Ishikawa (cell line): ENCODE data around the gene ADK.

Source experiments
- CEBPB ChIP-seq: IDR thresholded peaks from 2 replicates; pipeline ENCODE4 v1.6.1; 2012
- CREB1 ChIP-seq: IDR thresholded peaks from 2 replicates; pipeline ENCODE4 v1.6.1; 2012; ENCODE audit warnings: low read depth
- EGR1 ChIP-seq: IDR thresholded peaks from 2 replicates; pipeline ENCODE4 v1.6.1; 2012
- EP300 ChIP-seq: IDR thresholded peaks from 2 replicates; pipeline ENCODE4 v1.6.1; 2012; ENCODE audit warnings: borderline replicate concordance
- FOXM1 ChIP-seq: IDR thresholded peaks from 2 replicates; pipeline ENCODE4 v1.6.1; 2012; ENCODE audit warnings: low read depth, borderline replicate concordance
- MAX ChIP-seq: IDR thresholded peaks from 2 replicates; pipeline ENCODE4 v1.6.1; 2012
- NFIC ChIP-seq: IDR thresholded peaks from 2 replicates; pipeline ENCODE4 v1.6.1; 2012
- RAD21 ChIP-seq: IDR thresholded peaks from 2 replicates; pipeline ENCODE4 v1.6.1; 2012; ENCODE audit warnings: low read depth
- REST ChIP-seq: IDR thresholded peaks from 2 replicates; pipeline ENCODE4 v1.6.1; 2012; ENCODE audit warnings: low read depth, mild to moderate bottlenecking
- TAF1 ChIP-seq: IDR thresholded peaks from 2 replicates; pipeline ENCODE4 v1.6.1; 2012; ENCODE audit warnings: low read depth, mild to moderate bottlenecking
- TCF12 ChIP-seq: IDR thresholded peaks from 2 replicates; pipeline ENCODE4 v1.6.1; 2012; ENCODE audit warnings: low read depth
- TEAD4 ChIP-seq: IDR thresholded peaks from 2 replicates; pipeline ENCODE4 v1.6.1; 2012
- USF1 ChIP-seq: IDR thresholded peaks from 2 replicates; pipeline ENCODE4 v1.6.1; 2012
- YY1 ChIP-seq: IDR thresholded peaks from 2 replicates; pipeline ENCODE4 v1.6.1; 2012; ENCODE audit warnings: low read depth
- ZBTB7A ChIP-seq: IDR thresholded peaks from 2 replicates; pipeline ENCODE4 v1.6.1; 2012; ENCODE audit warnings: low read depth

The ADK gene

GRCh38 chr10:74118804-74119203, 32.2 kb upstream of the ADK start:
- no peak for TF ChIP-seq EGR1

- no peak for TF ChIP-seq CEBPB
- no peak for TF ChIP-seq ZBTB7A
- no peak for TF ChIP-seq EGR1
- no peak for TF ChIP-seq NFIC
Observed at GRCh38 chr10:74120911-74121310, 30.1 kb upstream of the ADK start.

GRCh38 chr10:74121368-74121767, 29.7 kb upstream of the ADK start:
- TF ChIP-seq TAF1 (no peak), YY1 (no peak)

- TF ChIP-seq TCF12, result no peak
- no peak for TF ChIP-seq TAF1
- TF ChIP-seq EP300, result no peak
- no peak for TF ChIP-seq MAX
- no peak for TF ChIP-seq ZBTB7A
- no peak for TF ChIP-seq YY1
- TF ChIP-seq CREB1, result no peak
- no peak for TF ChIP-seq CEBPB
- no peak for TF ChIP-seq NFIC
- no peak for TF ChIP-seq RAD21
- TF ChIP-seq FOXM1, result no peak
- no peak for TF ChIP-seq REST
- no peak for TF ChIP-seq EGR1
- no peak for TF ChIP-seq USF1
- TF ChIP-seq TEAD4, result no peak
Observed at GRCh38 chr10:74122060-74122459, 29.0 kb upstream of the ADK start.

- no peak for TF ChIP-seq CREB1
- TF ChIP-seq MAX, result no peak
- no peak for TF ChIP-seq ZBTB7A
- no peak for TF ChIP-seq REST
- no peak for TF ChIP-seq EP300
- TF ChIP-seq CEBPB, result no peak
- TF ChIP-seq TCF12, result no peak
- TF ChIP-seq NFIC, result no peak
- TF ChIP-seq TEAD4, result no peak
- no peak for TF ChIP-seq YY1
- no peak for TF ChIP-seq USF1
- TF ChIP-seq EGR1, result no peak
- TF ChIP-seq FOXM1, result no peak
- no peak for TF ChIP-seq TAF1
- no peak for TF ChIP-seq RAD21
Observed at GRCh38 chr10:74123081-74123480, 27.9 kb upstream of the ADK start.

GRCh38 chr10:74133923-74134820, 16.8 kb upstream of the ADK start:
- TF ChIP-seq CEBPB, result no peak
- no peak for TF ChIP-seq REST
- TF ChIP-seq NFIC, result no peak
- TF ChIP-seq CREB1, result no peak
- TF ChIP-seq RAD21, result no peak
- TF ChIP-seq USF1, result no peak
- TF ChIP-seq TEAD4, result no peak
- TF ChIP-seq YY1, result no peak
- no peak for TF ChIP-seq FOXM1
- no peak for TF ChIP-seq MAX
- TF ChIP-seq EP300, result no peak
- TF ChIP-seq TCF12, result no peak
- no peak for TF ChIP-seq TAF1
